Activated T-helper 9 cell treated with anti-CD3 and anti-CD28 coated beads, Interleukin-2, amount 50 U/mL, for 16 hours (primary cell): ENCODE results near the gene SLC35A3.
"Not testable (repeated sequence)": the region's sequence is repeated elsewhere in the genome, so short reads cannot be mapped to it uniquely, and the experiment has no call there.

Experiments
- DNase-seq: peaks from one replicate; pipeline ENCODE4 v3.0.0-alpha.2; 2020; ENCODE audit warnings: low read depth

SLC35A3 gene

DNA sequence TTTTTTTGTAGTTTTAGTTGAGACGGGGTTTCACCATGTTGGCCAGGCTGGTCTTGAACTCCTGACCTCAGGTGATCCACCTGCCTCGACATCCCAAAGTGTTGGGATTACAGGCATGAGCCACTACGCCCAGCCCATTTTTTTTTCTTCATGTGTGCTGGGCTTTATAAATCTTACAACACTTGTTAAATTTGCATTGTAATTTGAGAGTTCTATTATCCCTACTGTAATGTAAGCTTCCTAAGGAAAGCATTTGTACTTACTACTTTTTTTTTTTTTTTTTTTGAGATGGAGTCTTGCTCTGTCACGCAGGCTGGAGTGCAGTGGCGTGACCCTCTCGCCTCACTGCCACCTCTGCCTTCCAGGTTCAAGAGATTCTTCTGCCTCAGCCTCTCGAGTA is 2.3 kb downstream of the SLC35A3 start:
- DNase-seq = not testable (repeated sequence)

DNA sequence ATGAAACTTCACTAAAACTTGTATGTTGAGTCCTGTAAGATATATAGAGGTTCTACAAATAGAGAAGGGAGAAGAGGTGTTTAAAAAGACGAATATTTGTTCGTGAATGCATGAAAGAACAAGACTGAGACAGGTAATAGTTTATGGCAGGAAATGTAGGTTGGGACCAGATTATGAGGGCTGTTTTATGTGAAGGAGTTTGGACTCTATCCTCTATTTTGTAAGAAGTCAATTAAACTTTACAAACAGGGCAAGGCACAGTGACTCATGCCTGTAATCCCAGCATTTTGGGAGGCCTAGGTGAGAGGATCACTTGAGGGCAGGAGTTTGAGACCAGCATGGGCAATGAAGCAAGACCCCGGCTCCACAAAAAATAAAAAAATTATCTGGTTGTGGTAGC is 5.7 kb downstream of the SLC35A3 start:
- DNase-seq = no peak

DNA sequence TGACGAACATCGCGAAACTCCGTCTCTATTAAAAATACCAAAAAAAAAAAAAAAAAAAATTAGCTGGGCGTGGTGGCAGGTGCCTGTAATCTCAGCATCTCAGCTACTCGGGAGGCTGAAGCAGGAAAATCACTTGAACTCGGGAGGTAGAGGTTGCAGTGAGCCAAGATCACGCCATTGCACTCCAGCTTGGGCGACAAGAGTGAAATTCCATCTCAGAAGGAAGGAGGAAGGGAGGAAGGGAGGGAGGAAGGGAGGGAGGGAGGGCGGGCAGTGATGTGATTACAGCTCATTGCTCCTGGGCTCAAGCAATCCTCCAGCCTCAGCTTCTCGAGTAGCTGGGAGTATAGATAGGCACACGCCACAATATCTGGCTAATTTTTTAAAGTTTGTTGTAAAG is 7.5 kb downstream of the SLC35A3 start:
- not testable (repeated sequence) for DNase-seq

DNA sequence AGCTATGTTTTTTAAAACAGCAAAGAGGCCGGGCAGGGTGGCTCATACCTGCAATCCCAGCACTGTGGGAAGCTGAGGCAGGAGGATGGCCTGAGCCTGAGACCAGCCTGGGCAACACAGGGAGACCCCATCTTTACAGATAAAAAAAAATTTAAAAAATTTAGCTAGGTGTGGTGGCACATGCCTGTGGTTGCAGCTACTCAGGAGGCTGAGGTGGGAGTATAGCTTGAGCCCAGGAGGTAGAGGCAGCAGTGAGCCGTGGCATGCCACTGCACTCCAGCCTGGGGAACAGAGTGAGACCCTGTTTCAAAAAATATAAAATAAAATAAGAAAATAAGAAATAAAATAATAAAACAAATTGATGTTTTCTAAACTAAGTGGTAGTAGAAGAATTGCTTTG is 8.4 kb downstream of the SLC35A3 start:
- DNase-seq = no peak

DNA sequence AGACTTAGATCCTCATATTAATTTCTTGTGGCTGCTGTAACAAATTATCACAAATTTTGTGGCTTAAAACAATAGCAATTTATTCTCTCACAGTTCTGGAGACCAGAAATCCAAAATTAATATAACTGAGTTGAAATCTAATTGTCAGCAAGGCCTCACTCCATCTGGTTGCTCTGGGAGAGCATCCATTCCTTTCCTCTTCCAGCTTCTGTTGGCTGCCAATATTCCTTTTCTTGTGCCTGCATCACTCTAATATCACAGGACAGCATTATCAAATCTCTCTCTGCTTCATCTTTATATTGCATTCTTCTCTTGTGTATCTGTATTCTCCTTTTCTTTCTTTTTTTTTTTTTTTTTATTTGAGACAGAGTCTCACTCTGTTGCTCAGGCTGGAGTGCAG is 9.3 kb downstream of the SLC35A3 start:
- DNase-seq = no peak

DNA sequence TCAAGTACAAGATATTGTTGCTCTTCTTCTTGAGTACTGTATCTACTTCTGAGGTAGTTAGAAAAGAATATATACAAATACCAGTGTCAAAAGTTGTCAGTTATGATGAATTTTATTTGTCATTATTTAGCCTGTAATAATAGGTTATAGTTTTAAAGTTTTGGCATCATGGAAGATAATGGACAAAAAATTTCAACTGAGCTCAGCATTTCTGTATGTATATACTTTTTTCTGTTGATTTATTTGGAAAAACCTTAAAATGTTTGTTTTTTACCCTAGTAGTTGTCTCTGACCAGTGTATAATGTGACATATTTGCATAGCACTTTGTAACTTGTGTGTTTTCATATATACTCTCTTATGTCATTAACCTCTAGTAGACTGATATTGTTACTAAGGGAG is 11.1 kb downstream of the SLC35A3 start:
- no peak for DNase-seq

DNA sequence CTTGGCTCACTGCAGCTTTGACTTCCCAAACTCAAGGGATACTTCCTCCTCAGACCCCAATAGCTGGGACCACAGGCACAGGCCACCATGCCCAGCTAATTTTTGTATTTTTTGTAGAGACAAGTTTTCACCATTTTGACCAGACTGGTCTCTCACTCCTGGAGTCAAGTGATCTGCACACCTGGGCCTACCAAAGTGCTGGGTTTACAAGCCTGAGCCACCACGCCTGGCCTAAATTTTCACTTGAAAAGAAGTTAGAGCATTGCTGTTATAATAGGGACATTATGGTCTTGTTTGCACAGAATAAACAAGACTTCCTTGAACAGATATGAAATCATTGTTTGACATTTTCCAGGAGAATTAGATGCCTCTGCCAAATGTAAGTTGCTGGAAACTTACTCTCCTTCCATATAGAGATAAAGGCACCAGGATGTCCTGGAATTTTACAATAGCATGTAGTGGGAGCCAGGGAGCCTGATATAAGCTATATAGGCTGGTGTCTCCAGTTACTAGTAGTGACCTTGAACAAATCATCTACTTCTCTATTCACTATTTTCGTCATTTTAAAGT is 16.9 kb downstream of the SLC35A3 start:
- DNase-seq = no peak

DNA sequence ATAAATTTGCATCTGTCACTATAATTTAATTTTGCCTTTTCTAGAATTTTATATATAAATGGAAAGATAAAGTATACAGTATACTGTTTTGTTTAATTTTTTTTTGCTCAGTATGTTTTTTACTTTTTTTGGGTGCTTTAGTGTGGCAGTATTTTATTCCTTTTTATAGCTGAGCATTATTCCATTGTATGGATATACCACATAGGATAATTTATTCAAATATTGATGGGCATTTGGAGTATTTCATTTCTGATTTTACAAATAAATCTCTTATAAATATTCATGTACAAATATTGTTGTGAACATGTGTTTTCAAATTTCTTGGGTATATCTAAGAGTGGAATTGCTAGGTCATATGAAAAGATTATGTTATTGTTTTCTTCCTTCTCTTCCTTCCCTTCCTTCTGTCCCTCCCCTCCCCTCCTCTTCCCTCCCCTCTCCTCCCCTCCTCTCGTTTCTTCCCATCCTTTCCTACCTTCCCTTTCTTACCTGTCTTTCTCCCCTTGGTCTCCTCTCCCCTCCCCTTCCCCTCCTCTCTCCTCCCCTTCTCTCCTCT is 18.5 kb downstream of the SLC35A3 start:
- DNase-seq = no peak

DNA sequence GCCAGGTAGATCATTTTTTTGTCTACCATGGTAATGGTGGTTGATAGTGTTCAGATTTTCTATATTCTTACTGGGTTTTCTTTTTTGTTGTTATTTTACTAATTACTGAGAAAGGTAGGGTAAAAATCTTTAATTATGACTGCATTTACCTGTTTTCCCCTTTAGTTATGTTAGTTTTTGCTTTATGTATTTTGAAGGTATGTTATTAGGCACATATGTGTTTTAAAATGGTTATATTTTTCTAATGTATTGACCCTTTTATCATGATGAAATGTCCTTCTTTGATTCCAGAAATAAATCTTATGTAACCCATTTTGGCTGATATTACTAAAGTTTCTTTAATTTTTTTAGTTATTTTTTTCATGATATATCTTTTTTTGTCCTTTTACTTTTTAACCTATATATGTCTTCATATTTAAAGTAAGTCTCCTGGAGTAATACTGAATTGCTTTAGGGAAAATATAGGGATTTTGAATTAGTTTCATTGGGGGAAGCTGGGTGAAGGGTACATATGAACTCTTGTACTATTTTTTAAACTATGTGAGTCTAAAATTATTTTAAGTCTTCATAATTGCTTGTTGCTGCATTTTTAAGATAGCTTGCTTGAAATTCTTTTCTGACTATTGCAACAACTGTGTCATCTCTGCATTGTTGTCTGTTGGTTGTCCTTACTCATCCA is 22.4 kb downstream of the SLC35A3 start:
- no peak for DNase-seq

DNA sequence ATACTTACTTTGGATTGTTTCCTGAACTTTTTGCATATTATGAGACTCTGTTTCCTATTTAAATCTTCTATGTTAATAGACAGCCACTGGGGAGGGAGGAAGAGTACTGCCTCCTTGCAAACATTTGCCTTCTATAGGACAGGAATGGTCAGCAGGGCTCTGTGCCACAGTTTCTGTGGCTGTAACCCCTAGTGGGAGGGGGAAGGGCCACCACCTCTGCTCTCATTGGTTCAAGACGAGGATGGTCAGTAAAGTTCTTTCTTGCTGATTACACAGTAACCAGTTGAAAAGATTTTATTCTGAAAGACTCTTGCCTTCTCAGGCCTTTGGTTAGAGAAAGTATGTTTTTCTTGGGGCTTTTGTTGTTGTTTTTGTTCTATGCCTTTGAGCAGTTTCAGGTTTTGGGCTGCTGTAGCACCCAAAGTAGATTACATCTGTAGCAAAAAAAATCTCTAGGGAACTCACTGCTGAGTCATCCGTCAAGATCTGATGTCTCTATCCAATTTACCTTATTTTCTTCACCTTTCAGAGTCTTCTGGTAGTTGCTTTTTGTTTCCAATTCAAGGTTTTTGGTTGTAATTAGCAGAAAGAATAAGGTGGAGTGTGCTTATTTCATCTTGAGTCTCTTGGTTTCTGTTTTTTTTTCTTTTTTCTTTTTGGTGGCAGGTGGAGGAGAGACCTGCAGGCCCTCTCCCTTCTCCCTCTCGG is 23.1 kb downstream of the SLC35A3 start:
- no peak for DNase-seq

DNA sequence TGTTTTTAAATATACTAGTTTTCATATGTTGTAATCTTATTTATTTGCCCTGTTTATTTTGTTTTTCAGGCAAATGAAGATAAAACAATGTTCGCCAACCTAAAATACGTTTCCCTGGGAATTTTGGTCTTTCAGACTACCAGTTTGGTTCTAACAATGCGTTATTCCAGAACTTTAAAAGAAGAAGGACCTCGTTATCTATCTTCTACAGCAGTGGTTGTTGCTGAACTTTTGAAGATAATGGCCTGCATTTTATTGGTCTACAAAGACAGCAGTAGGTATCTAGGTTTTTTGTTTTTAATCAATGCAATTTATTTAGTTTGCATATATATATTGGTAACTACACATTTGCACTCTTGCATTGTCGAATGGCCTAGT is 23.7 kb downstream of the SLC35A3 start:
- DNase-seq = no peak

DNA sequence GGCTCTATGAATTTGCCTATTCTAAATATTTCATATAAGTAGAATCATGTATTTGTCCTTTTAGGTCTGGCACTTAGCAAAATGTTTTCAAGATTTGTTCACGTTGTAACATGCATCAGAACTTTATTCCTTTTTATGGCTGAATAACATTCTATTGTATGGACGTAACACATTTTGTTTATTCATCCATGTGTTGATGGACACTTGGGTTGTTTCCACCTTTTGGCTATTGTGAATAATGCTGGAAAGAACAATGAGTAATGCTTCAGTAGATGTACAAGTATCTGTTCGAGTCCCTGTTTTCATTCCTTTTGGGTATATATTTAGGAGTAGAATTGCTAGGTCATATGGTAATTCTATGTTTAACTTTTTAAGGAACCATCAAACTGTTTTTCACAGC is 24.7 kb downstream of the SLC35A3 start:
- DNase-seq = no peak

DNA sequence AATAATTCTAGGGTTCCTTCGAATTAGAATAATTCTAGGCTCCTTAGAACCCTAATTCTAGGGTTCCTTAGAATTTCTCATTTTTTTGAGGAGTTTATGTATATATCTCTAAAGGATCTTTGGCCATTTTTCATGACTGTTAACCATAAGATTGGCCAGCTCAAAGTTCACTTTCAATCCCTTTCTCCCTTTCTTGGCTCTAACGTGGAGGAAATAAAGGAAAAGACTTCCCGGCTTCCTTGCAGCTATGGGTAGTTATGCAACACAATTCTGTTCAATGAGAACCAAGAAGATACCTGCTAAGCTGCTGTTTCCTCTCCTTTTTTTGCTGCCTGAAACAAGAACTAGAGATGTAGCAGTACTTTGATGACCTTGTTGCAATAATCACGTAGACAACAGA is 27.2 kb downstream of the SLC35A3 start:
- DNase-seq = no peak

DNA sequence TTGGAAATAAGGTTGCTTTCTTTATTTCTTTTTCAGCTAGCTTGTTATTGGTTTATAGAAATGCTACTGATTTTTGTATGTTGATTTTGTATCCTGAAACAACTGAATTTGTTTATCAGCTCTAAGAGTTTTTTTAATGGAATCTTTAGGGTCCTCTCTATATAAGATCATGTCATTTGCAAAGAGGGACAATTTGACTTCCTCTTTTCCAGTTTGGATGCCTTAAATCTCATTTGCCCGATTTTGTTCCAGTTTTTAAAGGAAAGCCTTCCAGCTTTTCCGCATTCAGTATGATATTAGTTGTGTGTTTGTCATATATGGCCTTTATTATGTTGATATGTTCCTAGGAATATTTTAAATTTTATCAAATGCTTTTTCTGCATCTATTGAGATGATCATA is 31.7 kb downstream of the SLC35A3 start:
- no peak for DNase-seq

DNA sequence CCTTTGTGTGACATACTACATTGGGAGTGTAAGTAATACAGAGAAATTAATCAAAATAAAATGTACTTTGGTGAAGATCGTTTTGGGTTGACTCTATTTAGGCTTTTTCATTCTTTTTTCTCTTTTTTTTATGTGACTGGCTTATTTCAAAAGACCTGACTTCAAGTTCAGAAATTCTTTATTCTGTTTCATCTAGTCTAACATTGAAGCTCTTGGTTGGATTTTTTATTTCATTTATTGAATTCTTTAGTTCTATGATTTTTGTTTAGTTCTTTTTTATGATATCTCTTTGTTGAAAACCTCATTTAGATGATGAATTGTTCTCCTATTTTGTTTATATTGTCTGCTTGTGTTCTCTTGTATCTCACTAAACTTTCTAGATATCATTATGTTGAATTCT is 35.6 kb downstream of the SLC35A3 start:
- DNase-seq = no peak

DNA sequence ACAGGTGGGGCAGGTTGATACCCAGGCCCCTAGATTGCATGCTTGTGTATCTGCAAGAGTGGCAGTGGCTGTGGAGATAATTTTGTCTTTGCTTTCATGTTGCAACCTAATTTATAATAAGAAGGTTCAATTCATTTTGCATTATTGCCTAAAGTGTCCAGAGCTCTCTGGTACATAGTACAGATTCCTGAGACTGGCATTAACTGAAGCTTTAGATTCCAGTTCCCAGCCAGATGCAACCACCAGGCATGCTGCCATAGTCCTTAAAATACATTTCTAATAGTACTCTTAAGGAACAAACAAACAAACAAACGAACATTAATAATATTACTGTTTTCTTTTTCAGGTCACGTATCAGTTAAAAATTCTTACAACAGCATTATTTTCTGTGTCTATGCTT is 36.9 kb downstream of the SLC35A3 start:
- no peak for DNase-seq

DNA sequence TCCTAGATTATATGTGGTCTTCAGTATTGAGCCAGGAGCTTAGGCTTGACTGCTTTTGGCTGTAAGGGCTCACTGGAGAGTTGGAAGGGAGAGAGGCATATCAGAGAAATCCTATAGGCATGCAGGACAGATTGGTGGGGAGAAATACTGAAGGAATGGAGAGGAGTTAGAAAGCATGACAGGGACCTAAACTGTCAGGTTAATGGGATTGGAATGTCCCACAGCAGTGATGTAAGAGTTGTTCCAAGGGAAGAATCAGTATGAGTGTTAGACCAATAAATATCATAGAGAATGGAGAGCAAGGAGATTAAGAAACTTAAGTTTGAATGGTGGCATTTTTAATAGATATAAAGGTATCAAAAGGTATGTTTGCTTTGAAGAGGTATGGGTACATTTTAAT is 39.7 kb downstream of the SLC35A3 start:
- DNase-seq = no peak

DNA sequence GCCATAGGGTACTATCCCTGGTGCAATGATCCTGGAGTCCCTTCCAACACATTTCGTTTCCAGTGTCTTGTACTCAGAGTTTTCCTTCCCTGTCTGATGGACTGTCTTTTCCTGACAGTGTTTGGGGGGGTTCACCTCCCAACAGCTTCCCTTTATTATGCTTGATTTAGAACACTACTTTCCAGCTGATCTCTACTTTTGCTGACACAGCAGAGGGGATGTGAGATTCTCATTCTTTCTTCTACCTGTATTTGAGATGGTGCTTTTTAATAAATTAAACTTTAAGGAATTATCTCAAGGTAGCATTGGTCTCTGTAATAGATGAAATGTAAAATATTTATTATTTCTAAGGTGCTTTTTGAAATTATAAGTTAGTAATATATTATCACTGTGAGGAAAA is 41.0 kb downstream of the SLC35A3 start:
- no peak for DNase-seq

DNA sequence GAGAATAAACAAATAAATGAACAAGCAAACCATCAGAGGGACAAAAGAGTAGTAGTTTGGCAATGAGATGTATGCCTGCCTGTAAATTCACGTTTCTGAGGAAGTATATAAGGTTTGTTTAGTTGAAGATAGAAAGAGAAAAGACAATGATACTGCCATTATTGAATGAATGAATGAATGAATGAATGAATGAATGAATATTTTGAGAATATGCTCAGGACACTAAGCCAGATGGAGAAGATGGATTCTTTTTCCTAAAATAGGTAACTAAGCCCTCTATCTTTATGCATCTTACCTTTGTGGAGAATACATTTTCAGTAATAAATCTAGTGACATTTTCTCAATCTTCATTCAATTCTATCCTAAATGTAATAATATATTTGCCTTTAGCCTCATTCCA is 49.4 kb downstream of the SLC35A3 start:
- no peak for DNase-seq

DNA sequence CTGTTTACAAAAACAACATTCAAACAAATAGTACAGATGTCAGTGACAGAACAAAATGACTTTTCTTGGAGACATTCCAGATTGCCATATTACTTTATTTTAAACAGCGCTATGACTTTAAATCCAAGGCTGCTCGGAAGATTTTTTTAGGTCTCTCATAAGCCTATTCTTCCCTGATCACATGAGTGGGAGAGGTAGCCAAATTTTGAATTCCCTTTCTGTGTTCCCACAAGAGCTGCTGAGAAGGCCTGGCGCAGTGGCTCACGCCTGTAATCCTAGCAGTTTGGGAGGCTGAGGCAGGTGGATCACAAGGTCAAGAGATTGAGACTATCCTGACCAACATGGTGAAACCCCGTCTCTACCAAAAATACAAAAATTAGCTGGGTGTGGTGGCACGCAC is 53.7 kb downstream of the SLC35A3 start:
- no peak for DNase-seq

DNA sequence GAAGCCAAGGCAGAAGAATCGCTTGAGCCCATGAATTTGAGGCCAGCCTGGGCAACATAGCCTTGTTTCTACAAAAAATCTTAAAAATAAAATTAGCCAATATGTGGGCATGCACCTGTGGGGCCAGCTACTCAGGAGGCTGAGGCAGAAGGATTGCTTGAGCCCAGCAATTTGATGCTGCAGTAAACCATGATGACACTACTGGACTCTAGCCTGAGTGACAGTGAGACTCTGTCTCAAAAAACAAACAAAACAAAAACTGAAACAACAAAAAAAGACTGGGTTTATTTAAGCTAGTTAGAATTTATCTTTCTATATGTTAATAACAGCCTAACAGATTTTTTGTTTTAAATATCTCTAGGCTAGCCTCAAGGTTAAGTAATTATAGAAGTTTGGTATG is 57.4 kb downstream of the SLC35A3 start:
- no peak for DNase-seq

DNA sequence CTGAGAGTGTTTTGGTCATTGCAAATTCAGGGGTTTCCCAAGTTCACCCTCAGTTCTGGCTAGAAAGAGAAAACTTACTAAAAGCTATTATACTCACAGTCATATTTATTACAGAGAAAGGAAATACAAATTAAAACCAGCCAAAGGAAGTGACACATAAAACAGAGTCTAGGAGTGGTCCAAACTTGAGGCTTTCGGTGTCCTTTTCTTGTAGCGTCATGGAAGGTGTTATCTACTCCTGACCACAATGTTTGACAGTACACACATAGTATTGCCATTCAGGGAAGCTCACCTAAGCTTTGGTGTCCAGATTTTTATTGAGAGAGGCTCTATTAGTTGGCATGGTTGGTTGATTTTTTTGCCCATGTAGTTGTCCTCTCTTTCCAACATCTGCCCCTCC is 59.0 kb downstream of the SLC35A3 start:
- DNase-seq = no peak

DNA sequence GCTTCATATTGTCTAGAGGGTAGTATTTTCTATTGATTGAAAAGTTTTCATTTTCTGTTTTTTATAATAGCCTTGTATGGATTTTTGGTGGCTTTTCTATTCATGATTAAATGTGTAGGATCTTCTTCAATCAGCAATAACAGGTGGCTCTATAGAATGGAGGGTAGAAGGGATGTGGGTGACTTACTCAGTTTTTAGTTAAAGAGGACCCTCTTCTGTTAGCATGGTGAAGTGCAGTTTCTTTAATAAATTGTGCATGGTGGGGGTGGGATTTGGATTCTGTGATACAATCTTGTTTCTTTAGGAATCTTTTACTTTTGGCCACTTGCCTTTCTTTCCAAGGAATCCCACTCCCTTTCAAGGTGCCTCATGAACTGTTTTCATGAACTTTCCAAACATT is 64.7 kb downstream of the SLC35A3 start:
- DNase-seq = no peak

DNA sequence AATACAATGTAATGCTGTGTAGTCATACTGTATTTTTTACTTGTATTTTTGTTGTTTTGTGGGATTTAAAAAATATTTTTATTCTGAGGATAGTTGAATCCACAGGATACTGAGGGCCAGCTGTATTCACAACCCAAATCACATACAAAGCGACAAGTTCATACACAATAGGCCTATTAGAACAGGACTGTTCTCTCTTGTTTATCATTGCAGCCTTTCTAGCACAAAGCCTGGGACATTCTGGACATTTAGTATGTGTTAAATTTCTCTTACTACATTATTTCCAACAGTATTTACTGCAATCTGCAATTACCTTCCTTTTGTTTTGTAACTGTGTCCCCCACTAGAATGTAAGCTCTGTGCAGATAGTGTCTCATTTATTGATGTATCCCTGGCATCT is 65.4 kb downstream of the SLC35A3 start:
- DNase-seq = no peak
